Esophagus mucosa (tissue), 1 donor: Measurements from ENCODE around the gene PFKFB2. TPM values are rescaled to one million over a fixed set of nuclear protein-coding genes. Genes with fewer than 3 reads are reported as not detected.

ENCODE experiments used
- ATAC-seq: fragments of 200-7000 bp; cut with Tn5 transposase; one replicate; pipeline ENCODE4 v1.9.1; 2020
- total RNA-seq: library from RNA; stranded (reverse); gene quantifications from one replicate; pipeline ENCODE4 v1.2.4, GENCODE V29; 2023
- donor health status: DM: yes; HTN: yes; CAD: no.

Gene PFKFB2
- total RNA-seq, 1 donor from 2014 or later = 20.3 TPM

GRCh38 chr1:207021876-207022596 is 31.0 kb upstream of the PFKFB2 start:
- no peak for ATAC-seq

GRCh38 chr1:207022996-207023679 is 29.9 kb upstream of the PFKFB2 start:
- ATAC-seq = no peak

GRCh38 chr1:207024202-207025145 is 28.6 kb upstream of the PFKFB2 start:
- ATAC-seq = no peak

- no peak for ATAC-seq
These were observed 27.8 kb upstream of the PFKFB2 start for GRCh38 chr1:207025146-207025880.

GRCh38 chr1:207026104-207026534 is 27.0 kb upstream of the PFKFB2 start:
- peak; percentile 13 for ATAC-seq

- peak; percentile 92 for ATAC-seq
These were observed 25.8 kb upstream of the PFKFB2 start for GRCh38 chr1:207027206-207027777.

- no peak for ATAC-seq
These were observed 25.2 kb upstream of the PFKFB2 start for GRCh38 chr1:207027921-207028320.

GRCh38 chr1:207028884-207029650 is 24.0 kb upstream of the PFKFB2 start:
- ATAC-seq = no peak

- ATAC-seq = no peak
These were observed 23.2 kb upstream of the PFKFB2 start for GRCh38 chr1:207029701-207030521.

- ATAC-seq = no peak
These were observed 22.5 kb upstream of the PFKFB2 start for GRCh38 chr1:207030522-207031009.

- ATAC-seq = no peak
These were observed 22.1 kb upstream of the PFKFB2 start for GRCh38 chr1:207031016-207031415.

GRCh38 chr1:207031632-207032264 is 21.3 kb upstream of the PFKFB2 start:
- peak; percentile 37 for ATAC-seq

- peak; percentile 90 for ATAC-seq
These were observed 20.5 kb upstream of the PFKFB2 start, which contains the start of gene C1orf116 for GRCh38 chr1:207032528-207033017. C1orf116 (minus strand) TSS chr1:207032756; CDS start chr1:207027598, 5,158 bp downstream.

GRCh38 chr1:207033302-207033701 is 19.8 kb upstream of the PFKFB2 start:
- no peak for ATAC-seq

- peak; percentile 44 for ATAC-seq
These were observed 18.9 kb upstream of the PFKFB2 start for GRCh38 chr1:207034208-207034607.

- peak; percentile 52 for ATAC-seq
These were observed 18.1 kb upstream of the PFKFB2 start for GRCh38 chr1:207034998-207035397.

- ATAC-seq = no peak
These were observed 17.1 kb upstream of the PFKFB2 start for GRCh38 chr1:207035877-207036551.

- ATAC-seq = no peak
These were observed 16.2 kb upstream of the PFKFB2 start for GRCh38 chr1:207036865-207037264.
